Activated naive CD4-positive, alpha-beta T cell treated with Interleukin-2 at 50 U/mL for 16 hours (primary cell): ENCODE data around the gene SHISA6.

Source experiments
- DNase-seq: peaks from one replicate; pipeline ENCODE4 v3.0.0-alpha.2; 2020

The SHISA6 gene

DNA sequence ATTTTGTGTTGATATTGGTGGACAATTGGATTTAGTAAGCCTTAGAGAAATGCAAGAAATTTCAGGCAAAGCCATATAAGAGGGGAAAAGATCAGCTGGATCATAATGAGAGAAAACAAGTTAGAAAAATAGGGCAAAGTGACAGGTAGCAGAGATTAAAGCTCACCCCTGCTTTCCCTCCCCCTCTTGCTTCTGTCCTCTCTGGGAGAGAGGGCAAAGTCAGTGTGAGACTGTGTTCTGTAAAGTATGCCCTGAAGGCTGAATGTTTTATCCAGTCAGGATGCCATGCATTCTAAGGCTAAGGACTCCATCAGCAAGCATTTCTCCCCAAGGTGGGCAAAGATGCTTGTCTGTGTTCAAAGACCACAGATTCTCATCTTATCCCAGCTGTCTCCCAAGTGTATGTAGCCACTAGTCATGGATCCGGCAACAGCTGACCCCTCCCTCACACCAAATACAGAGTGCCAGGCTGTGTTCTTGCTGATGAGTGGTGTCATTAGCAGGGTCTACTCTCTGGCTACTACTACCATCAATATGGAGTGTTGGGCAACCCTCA, 221.1 kb downstream of the SHISA6 start:
- DNase-seq = no peak

DNA sequence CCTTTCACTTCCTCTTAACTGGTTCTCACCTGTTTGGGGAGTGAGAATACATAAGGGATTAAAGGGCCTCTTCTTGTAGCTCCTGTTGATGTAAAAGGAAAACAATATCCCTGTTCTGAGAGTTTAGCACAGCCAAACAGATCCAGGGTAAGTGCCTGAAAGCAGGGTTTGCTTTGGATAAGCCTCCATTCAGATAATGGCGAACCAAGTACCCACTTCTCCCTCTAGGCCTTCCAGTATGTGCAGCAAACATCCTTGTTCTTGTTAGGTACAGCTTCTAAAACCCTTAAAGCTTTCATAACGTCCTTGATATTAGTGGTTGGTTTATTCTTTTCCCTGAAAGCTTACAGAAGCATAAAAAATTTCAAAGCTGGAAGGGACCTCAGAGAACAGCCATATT, 226.6 kb downstream of the SHISA6 start:
- no peak for DNase-seq

DNA sequence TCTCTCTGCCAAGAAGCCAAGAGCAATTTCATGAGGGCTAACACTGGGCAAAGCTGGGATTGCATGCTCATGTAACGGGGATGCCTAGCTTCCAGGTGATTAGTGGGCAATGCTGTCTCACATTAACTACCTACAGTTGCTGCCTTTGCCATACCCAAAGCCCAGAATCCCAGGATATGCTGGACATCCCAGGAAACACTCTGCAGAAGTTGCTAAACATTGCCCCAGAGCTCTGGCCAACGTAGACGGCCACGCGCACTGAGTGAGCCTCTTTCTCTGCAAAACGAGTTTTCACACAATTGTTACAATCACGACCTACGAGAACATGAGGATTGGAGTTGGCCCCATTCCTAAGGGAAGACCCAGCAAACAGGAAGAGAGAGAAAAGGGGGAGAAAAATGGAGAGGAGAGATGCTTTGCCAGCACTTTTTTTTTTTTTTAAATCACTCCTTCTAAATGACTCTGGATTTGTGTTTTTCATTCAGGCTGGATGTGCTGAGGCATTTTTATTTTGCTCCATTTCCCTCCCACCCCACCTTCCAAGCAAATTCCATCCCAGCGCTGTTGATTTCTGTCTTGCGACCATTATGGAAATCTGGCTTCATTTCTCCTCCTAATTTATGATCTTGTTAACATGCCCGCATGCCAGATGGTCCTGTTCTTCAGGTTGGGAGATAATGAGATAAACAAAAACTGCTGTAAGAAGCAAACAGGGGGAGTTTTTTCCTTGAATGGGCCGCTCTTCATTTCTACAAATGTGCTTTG, 244.5 kb downstream of the SHISA6 start:
- DNase-seq = no peak

DNA sequence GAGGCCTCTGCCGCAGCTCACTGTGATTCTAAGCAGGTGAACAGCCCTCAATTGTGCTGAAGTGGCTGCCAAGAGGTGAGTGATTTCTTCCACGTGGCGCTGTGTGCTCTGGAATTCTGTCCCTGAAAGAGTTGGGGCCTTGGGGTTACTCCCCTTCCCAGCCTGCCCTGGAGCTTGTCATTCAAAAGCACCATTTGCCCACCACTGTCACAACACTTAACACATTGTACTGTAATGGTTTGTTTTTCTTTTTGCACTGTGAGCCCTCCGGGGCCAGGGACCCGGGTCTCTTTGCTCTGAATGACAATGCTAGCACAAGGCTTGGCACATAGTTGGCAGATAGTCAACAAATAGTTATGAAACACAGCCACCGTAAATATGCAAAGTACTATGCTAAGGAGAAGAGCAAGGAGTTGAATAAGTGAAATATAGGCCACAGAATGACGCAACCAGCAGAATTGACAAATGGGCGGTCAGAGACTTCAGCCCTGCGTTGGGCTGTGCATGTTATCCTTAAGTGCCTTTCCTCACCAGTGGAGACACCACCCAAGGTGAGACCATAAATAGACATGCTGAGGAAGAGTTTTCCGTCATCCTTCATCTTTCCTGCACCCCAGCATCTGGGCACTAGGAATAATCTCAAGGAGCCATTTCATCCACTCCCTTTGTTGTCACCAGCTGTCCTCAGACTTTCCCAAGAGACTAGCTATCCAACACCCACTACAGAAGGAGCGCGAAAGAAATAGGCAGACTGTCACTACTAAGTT, 245.3 kb downstream of the SHISA6 start:
- no peak for DNase-seq

DNA sequence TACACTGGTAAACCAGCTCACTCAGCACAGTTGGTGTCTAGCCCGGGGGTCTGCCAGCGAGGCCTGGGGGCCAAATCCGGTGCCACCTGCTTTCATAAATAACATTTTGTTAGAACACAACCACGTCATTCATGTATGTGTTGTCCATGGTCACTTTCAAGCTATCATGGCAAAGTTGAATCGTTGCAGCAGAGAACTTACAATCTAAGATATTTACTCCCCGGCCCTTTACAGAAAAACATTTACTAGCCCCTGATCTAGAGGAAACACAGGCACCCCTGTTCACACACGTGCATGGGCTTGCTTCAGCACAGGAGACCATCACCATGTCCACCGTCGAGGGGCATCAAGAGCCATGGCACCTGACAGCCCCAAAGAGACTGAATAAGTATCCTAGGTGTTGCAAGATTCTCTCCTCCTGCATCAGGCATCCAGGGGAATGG, 245.9 kb downstream of the SHISA6 start:
- no peak for DNase-seq

DNA sequence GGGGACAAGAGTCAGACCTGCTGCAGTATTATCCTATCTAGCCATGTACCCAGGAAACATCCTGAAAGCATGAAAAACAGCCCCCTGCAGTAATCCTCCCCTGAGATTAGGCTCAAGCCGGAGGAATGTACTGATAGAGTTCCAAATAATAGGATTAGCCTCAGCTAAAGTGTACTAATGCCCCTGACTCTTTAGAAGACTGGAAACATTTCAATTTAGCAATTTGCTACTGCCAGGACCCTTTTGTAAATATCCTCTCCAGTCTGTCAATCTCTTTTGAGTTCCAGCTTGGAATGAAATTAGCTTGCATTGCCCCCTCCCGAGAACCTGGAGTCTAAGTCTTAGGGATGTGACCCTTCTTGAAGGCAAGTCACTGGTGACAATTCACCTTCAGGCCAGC, 246.5 kb downstream of the SHISA6 start:
- DNase-seq = no peak

DNA sequence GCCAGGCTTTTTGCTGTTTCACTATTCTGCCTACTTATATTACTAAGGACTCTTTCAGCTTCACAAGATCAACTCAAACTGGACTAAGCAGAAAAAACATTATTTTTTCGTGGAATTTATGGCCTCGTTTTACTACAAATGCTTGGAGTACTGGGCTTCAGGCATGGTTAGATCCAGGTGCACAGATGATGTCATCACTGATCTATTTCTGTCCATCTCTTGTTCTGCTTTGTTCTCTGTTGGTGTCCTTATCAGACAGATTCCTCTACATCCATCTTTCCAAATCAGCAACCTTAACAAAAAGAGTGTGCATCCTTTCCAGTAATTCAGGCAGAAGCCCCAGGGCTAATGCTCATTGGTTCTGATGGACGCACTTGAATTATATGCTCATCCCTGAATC, 247.4 kb downstream of the SHISA6 start:
- DNase-seq = no peak

DNA sequence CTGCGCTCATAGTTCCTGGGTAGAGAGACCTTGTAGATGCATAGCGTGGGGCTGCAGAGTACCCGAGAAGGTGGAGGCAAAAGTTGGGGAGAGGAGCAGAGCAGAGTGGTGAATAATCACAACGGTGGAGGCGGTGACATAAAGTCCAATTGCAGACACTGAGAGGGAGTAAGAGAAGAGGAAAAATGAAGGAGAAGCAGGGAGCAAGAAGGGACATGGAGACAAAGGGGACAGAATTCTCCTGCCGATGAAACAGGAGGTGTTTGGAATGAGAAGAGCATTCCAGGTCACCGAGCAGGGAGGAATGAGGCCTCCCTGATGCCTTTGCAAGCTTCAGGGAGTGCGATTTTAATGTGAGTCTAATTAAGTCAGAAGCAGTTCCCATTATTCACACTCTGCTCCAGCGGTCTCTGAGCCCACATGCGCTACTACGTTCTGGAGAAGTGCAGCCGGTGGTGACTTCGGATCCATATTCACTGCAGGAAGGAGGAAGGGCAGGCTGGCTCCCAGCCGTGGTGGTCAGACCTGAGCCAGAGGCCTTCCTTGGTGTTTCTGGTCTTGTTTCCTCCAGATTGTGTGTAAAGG, 249.2 kb downstream of the SHISA6 start:
- no peak for DNase-seq

DNA sequence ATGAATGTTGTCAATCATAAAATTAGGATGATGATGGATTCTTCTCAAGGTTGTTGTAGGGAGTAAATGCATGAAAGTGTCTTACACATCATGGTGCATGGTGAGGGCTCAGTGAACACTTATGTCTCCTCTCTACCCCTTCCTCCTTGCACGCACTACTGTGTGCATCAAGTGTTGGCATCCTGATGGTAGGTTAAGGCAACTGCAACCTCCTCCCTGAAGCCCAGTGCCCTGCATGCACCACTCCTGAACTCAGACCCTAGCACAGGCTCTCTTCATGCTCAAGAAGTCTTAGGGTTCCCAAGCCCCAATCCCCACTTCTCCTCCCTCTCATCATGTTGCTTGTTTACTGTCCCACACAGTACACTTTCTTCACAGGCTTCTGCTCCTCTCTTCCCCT, 251.5 kb downstream of the SHISA6 start:
- no peak for DNase-seq

DNA sequence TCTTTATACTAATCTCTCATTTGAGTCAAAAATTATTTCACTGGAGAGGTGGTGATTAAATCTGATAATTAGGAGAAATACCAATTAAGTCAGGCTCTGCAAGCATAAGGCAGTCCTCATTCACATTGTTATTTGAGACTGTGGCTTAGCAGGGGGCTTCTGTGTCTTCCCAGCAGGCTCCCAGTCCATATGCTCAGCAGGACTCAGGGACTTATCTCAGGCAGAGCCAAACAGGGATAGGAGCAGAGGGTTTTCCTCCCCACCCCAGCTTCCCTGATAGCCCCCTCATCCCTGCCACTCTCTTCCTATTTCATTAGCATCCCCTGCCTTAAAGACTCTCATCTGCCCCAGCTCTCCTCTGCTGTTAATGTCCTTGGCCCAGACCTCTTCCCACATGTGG, 252.9 kb downstream of the SHISA6 start:
- no peak for DNase-seq

DNA sequence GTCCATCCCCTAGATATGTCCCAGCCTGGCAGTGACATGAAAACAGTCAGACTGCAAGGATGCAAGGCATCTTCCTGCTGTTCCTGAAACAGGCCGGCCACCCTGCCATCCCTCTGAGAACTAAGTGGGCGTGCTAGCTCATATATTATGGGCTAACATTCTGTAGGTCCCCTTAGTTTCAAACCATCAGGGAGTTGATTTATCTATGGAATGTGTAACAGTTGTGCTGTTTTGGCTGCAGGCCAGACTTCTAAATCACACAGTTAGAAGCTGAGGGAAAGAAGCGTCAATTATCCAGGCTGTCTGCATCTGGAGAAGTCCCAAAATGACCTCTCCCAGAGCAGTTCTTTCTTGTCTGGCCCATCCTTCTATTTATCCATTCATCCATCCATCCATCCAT, 254.6 kb downstream of the SHISA6 start:
- DNase-seq = no peak

DNA sequence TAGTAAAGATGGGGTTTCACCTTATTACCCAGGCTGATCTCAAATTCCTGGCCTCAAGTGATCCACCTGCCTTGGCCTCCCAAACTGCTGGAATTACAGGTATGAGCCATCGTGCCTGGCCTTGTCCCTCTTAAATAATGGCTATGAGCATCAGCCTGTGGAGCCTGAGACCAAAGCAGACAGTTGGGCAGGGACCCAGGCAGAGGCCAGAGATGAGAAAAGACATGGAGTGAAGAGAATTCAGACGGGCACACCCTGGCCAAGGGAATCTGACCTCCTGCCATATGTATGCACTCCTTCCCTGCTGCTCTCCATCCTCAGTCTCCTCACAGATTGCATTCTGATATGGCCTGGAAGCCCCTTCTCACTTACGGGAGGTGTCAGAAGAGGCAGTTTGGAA, 258.9 kb downstream of the SHISA6 start:
- no peak for DNase-seq

DNA sequence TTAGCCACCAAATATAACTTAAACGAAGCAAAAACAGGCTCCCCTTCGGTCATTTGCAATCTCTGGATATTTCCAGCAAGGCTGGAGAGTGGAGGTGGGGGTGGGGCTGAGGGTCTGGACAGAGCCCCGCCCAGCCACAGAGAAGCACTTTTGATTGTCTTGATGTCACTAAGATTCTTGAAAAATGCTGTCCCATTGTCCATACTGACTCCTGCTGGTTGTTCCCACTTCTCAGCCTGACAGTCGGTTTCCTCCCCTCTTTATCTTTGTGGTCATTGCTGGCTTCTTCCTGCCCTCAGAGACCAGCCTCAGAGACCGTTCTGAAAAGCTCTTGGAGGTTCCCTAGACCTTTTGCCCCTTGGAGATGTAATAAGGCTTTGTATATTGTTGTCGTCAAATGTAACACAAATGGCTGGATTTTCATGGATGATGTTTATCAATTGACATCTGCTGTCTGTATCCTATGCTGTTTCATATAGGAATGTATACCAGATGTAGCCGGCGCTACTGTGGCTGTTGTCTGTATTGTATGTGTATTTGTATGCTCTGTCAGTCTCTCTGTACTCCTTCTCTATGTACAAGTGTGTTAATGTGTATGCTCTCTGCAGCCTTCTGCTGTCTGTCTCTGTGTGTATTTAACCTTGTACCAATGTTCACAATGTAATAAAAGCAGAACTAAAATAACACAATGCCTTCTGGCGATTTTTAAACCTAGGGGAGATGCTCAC, 262.5 kb downstream of the SHISA6 start:
- no peak for DNase-seq

DNA sequence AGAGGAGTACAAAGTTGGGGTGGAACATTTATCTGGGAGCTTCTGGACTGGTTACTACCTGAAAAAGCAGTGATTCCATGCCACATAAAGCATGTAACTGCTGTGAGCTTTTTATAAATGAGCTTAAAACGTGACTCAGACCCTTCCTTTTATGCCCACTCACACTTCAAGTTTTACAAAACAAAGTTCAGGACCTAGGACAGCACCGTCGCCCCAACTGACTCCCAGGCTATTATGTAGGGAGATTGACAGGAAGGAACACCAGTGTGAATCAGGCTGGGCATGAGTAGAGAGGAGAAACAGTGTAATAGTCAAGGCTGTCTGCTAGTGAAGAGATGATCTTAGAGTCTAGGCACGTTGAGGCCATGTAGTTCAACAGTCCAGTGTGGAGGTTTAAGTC, 265.6 kb downstream of the SHISA6 start:
- DNase-seq = no peak

DNA sequence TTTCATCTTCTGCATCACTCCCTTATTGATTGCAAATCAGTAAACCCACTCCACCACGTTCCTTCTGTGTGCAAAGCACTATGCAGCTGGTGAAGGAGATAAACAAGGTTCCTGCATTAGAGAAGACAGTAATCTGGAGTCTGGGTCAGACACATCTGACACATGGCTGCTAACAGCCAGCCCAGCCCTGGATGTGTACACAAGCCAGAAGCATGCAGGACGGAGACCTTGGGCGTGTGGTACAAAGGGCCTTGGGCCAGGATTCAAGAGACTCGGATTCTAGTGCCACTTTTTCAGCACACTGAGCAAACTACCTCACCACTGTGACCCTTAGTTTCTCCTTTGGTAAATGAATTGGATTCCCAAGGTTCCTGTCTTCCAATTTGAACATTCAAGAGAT, 270.7 kb downstream of the SHISA6 start:
- DNase-seq = no peak

DNA sequence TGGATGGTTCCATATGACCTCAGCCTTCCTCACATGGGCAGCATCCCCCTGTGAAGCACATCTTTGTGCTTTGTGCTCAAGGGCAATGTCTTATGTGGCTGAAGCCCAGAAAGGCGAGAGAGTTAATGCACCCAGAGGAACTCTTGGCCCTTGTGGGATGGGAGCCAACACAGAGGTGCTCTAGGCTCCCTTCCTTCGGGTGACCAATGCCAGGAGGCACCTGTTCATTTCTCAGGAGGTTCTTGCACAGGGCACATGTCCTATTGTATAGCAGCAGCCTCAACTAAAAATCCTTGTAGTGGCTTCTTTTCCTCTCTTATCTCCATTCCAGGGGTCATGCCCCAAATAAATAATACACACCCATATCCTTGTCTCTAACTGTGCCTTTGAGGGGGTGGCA, 273.6 kb downstream of the SHISA6 start:
- DNase-seq = no peak

DNA sequence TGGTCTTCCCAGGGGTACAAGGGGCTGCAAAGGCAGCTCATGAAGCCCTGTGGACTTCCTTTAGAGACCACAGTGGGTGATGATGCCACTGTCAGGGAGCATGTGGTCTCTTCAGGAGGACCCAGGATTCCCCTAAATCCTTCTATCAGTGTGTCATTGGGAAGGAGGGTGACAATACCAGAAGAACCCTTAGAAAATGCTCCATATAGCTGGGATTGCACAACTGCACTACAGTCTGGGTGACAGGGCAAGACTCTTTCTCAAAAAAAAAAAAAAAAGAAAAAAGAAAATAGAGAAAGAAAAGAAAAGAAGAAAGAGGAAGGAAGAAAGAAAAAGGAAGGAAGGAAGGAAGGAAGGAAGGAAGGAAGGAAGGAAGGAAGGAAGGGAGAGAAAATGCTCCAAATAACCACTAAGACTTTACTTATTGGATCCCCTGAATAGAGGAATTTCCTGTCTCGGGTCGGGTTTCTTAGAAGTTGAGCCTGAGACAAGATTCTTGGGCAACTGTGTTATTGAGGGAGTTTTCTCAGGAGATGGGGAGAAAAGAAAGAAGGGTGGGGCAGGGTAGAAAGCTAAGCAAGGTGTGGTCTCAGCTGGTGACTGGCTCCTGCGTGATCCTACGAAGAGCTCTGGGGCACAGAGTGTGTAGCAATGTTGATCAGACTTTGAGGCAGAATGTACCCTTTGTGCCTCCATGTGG, 274.1 kb downstream of the SHISA6 start:
- DNase-seq = no peak

DNA sequence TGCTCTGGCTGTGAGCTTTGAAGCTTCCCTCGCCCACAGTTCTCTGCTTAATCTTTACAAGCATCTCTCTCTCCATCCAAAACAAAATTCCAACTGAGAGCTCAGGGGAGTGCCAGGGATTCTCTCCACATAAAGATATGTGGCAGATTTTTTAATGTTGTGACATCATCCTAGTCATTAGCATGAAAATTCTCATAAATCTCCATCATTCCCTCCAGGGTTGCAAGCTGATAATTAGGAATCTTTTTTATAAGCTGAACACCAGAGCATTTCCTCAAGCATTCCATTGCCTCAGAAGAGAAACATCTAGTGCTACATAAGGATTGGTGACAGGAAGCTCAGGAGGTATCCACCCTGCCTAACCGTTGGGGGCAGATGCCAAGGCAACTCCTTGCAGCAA, 274.9 kb downstream of the SHISA6 start:
- no peak for DNase-seq

DNA sequence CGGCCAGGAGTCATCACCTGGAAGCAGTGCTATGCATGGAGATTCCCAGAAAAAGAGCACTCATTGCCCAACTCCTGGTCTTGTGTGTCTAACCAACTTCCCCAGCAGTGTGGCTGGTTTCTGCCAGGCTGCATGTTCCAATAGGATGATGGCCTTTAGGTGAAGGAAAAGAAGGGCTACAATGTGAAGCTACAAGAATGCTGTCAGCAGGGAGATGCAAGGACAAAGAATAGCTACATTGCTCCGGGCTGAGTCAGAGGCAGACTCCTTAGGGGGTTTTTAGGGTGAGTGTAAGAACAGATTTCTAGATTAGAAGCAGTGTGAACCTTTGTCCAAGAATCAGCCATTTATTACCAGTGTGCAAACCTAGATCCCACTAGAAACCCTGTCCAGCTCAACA, 294.2 kb downstream of the SHISA6 start:
- DNase-seq = no peak

DNA sequence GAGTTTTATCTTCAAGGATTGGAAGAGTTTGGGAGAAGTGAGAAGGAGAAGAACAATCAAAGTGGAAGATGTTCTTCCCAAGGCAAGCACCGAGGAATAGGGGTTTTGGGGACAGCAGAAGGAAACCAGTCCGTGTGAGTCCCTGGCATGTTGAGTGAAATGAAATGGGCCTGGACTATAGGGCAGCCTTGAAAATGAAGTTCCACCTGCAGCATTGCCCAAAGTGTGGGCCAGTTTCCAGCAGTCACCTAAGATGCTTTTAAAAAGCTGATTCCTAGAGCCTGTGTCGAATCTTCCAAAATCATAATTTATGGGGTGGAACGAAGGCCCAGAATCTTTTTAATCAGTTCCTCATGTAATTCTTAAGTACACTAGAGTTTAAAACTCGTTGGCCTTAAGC, 297.4 kb downstream of the SHISA6 start:
- DNase-seq = no peak

DNA sequence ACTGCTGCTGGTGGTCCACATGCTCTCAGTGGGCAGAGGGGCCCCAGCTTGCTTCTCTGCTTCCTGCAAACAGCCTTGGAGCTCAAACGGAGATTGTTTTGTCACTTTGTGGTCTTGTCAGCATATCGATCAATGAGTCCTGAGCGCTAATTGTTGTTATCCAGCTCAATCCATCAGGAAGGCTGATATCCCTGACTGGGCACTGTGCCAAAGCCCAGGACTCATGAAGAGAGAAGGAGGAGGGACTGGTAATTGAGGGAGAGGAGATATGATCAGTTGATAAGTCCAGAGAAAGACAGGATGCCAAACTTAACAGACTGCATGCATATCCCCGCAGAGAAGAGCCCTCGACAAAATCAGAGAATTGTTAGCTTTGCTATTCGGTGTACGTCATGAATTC, 298.6 kb downstream of the SHISA6 start:
- no peak for DNase-seq

DNA sequence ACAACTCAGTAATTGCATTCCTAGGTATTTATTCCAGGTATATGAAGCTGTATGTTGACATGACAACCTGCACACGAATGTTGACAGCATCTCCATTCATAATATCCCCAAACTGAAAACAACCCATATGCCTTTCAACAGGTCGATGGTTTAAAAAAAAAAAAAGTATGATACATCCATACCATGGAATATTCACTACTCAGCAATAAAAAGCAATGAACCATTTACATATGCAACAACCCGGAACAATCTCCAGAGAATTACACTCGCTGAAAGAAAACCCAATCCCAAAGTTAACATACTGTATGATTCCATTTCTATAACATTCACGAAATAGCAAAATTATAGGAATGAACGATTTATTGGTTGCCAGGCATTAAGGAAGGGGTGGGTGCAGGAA, 304.0 kb downstream of the SHISA6 start:
- DNase-seq = no peak

DNA sequence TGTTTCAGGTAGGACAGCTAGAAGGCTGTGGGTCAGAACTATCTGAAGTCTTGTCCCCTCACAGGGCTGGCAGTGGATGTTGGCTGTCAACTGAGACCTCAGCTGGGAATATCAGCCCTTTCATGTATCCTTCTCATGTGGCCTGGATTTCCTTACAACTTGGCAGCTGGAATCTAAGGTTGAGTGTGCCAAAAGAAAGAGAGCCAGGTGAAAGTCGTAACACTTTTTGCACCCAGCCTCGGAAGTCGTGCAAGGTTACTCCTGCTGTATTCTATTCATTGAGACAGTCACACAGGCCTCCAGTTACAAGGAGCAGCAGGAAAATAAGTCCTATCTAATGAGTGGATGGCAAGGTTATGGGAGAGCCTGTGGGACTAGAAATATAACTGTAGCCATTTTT, 304.7 kb downstream of the SHISA6 start:
- DNase-seq = no peak
